HepG2 (cell line): ENCODE measurements around the gene TLK1. TPM values are rescaled to one million over a fixed set of nuclear protein-coding genes. Genes with fewer than 3 reads are reported as not detected.

Source experiments
- CCAR2 ChIP-seq: fragments of 200-400 bp; formaldehyde crosslinking; optimal IDR thresholded peaks from 2 replicates; pipeline ENCODE3; 2018; ENCODE audit warnings: low read depth, mild to moderate bottlenecking, low read length, moderate library complexity
- E2F1 ChIP-seq: sonication (generic); formaldehyde crosslinking; IDR thresholded peaks from 2 replicates; pipeline ENCODE4 v1.5.0; 2020; ENCODE audit warnings: missing genetic modification reagents
- MNT ChIP-seq: fragments of 450-650 bp; IDR thresholded peaks from 2 replicates; pipeline ENCODE4 v1.6.1; 2016
- PAXIP1 ChIP-seq: sonication (generic); formaldehyde crosslinking; conservative IDR thresholded peaks from 2 replicates; pipeline ENCODE4 v1.4.0; 2020; ENCODE audit warnings: mild to moderate bottlenecking, missing genetic modification reagents, moderate library complexity
- POGZ ChIP-seq: sonication (generic); formaldehyde crosslinking; IDR thresholded peaks from 2 replicates; pipeline ENCODE4 v1.4.0; 2020; ENCODE audit warnings: mild to moderate bottlenecking, missing genetic modification reagents
- SNAPC4 ChIP-seq: sonication (generic); formaldehyde crosslinking; IDR thresholded peaks from 2 replicates; pipeline ENCODE4 v1.4.0; 2020; ENCODE audit warnings: mild to moderate bottlenecking, missing genetic modification reagents
- ZNF281 ChIP-seq: sonication (generic); formaldehyde crosslinking; IDR thresholded peaks from 2 replicates; pipeline ENCODE4 v1.4.0; 2020; ENCODE audit warnings: missing genetic modification reagents, borderline replicate concordance
- ZNF563 ChIP-seq: sonication (generic); formaldehyde crosslinking; IDR thresholded peaks from 2 replicates; pipeline ENCODE4 v1.8.0; 2022; ENCODE audit warnings: mild to moderate bottlenecking, moderate library complexity, missing genetic modification reagents
- ZNF609 ChIP-seq: sonication (generic); formaldehyde crosslinking; IDR thresholded peaks from 2 replicates; pipeline ENCODE4 v1.4.0; 2020; ENCODE audit warnings: mild to moderate bottlenecking, missing genetic modification reagents, borderline replicate concordance
- polyA plus RNA-seq, 8 experiments: library from polyadenylated mRNA; depleted of rRNA in 3 of 8; stranded (reverse) in 7 of 8; unstranded in 1 of 8; fragments of >200 nt; fragmentation: Illumina TruSeq in 4 of 8; extraction: Trizol in 4 of 8; gene quantifications; 2 replicates each; pipeline versions ENCODE4 v1.2.1 to v1.2.3, GENCODE V29; 2011 to 2016; ENCODE audit warnings: low read depth in 4 of 8, missing spikeins in 1 of 8, mixed read lengths in 1 of 8; ENCODE audit not compliant: insufficient read depth in 1 of 8
- total RNA-seq, 5 experiments: library from RNA; depleted of rRNA; stranded (reverse); fragments of >200 nt; fragmentation: Illumina TruSeq; extraction: Trizol; gene quantifications; 2 replicates each; pipeline ENCODE4 v1.2.3, GENCODE V29; 2016; ENCODE audit warnings: low read depth in 1 of 5

Gene TLK1
- total and polyA plus RNA-seq, 2 of the 13 experiments (the other 11 are each of a cell fraction or from before 2014, with no cell fraction given) = 16.8 to 28.7 TPM

GRCh38 chr2:171089489-171089888 lies 71.2 kb downstream of the TLK1 start (continued):
- TF ChIP-seq PAXIP1 (CRISPR knock-in tag) = peak; percentile 82
- no peak for TF ChIP-seq MNT
- peak; percentile 96 for TF ChIP-seq POGZ (CRISPR knock-in tag)
- TF ChIP-seq SNAPC4 = no peak
- TF ChIP-seq ZNF281 = no peak
- TF ChIP-seq ZNF609 (CRISPR knock-in tag) = peak; percentile 32; the same call in 1 of the 2 replicates
- TF ChIP-seq ZNF563 = no peak
- TF ChIP-seq CCAR2 = no peak
- no peak for TF ChIP-seq E2F1
